Stomach (tissue), 9 donors: ENCODE data around the gene KIZ. TPM values are rescaled to one million over a fixed set of nuclear protein-coding genes. Genes with fewer than 3 reads are reported as not detected.

Source experiments
- DNase-seq, 2 donors: peaks; one replicate each; pipeline versions ENCODE4 v3.0.0 to v3.0.0-alpha.2; 2013 to 2019
- H3K27ac ChIP-seq, 5 donors: fragments of 200-600 bp in 4 of 5; sonication (generic) in 4 of 5; one replicate each; pipeline ENCODE4 v1.5.1; 2013 to 2019; ENCODE audit warnings: mild to moderate bottlenecking in 1 of 5, moderate library complexity in 1 of 5
- H3K27me3 ChIP-seq, 3 donors: fragments of 200-600 bp; sonication (generic); one replicate each; pipeline ENCODE4 v1.5.1; 2017 to 2019; ENCODE audit warnings: mixed run types in 1 of 3
- H3K36me3 ChIP-seq, 4 donors: fragments of 200-600 bp; sonication (generic); 1 replicate in 3 of 4; 2 replicates in 1 of 4; pipeline ENCODE4 v1.5.1; 2016 to 2019
- H3K4me1 ChIP-seq, 4 donors: fragments of 200-600 bp; sonication (generic); one replicate each; pipeline ENCODE4 v1.5.1; 2016 to 2019
- H3K4me3 ChIP-seq, 4 donors: fragments of 200-600 bp; sonication (generic) in 3 of 4; one replicate each; pipeline ENCODE4 v1.5.1; 2016 to 2019; ENCODE audit warnings: mild to moderate bottlenecking in 1 of 4
- H3K9me3 ChIP-seq, 4 donors: fragments of 200-600 bp; sonication (generic); one replicate each; pipeline ENCODE4 v1.5.1; 2016 to 2019
- EP300 ChIP-seq: sonication (generic); formaldehyde crosslinking; IDR thresholded peaks from one replicate; pipeline ENCODE4 v1.6.1; 2017; ENCODE audit warnings: antibody characterized with exemption
- POLR2A ChIP-seq, 4 donors: fragments of 450-650 bp; IDR thresholded peaks; one replicate each; pipeline ENCODE4 v1.6.1; 2016; ENCODE audit warnings: antibody characterized with exemption in 4 of 4, control low read depth in 2 of 4, mild to moderate bottlenecking in 1 of 4, moderate library complexity in 1 of 4
- POLR2AphosphoS5 ChIP-seq, 3 donors: sonication (generic); formaldehyde crosslinking; IDR thresholded peaks; one replicate each; pipeline ENCODE4 v1.6.1; 2016; ENCODE audit warnings: antibody characterized with exemption in 3 of 3
- WGBS, 5 donors: extraction: QIAGEN DNeasy Blood & Tissue Kit in 3 of 5; methylation state at CpG; one replicate each; pipeline versions ENCODE4 v1.1.5 to v1.1.7; 2013 to 2018; 5-methylcytosine and 5-hydroxymethylcytosine counted together
- intact Hi-C: fragments of 100-400 bp; cut with DNase I; formaldehyde crosslinking; loops from one replicate; pipeline ENCODE4 v1.15.1; 2023; ENCODE audit warnings: low total_unique reads
- polyA plus RNA-seq, 3 donors: library from polyadenylated mRNA; stranded (reverse); fragments of 200-250 nt; gene quantifications; one replicate each; pipeline ENCODE4 v1.2.3, GENCODE V29; 2013
- total RNA-seq, 5 donors: library from RNA; depleted of rRNA; stranded (reverse); fragments of >200 nt; gene quantifications; one replicate each; pipeline versions ENCODE4 v1.1.0 to v1.2.3, GENCODE V29; 2014 to 2016
- TF ChIP-seq, protein P1 (sequence below), 7 experiments: fragments of 450-650 bp in 4 of 7; fragments of 200-600 bp in 3 of 7; sonication (generic) in 3 of 7; IDR thresholded peaks; one replicate each; pipeline ENCODE4 v1.5.1; 2016 to 2019; ENCODE audit warnings: antibody characterized with exemption in 7 of 7, control low read depth in 2 of 7, mild to moderate bottlenecking in 1 of 7
- donor health status: healthy with polysubstance abuse.
- donor health status: Bipolar disorder and iron deficiency.
- donor health status: healthy.

Gene KIZ
- total and polyA plus RNA-seq, 8 donors = 11.7 to 38.2 (median 15.1) TPM

DNA sequence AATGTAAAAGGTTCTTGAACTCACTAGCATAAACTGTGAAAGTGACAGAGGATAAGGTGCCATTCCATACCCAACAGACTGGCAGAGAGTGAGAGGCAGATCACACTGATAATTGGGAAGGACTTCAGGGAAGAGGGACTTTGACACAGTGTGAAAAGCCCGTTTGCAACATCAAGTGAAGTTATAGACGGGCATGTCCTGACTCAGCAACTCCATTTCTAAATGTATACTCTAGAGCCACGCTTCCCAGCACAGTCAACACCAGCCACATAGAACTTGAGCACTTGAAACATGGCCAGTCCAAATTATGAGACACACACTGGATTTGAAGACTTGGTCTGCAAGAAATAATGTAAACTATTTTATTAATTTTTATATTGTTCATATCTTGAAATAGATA lies 131.3 kb downstream of the KIZ start:
- Histone ChIP-seq H3K36me3 (no peaks in the 10 kb centered on the region), H3K9me3 (no peaks in the 10 kb centered on the region), H3K27ac (no peak overlapping the region), H3K4me3 (no peak overlapping the region), H3K27me3 (no peaks in the 10 kb centered on the region), H3K4me1 (no peaks in the 10 kb centered on the region)
- no peak for DNase-seq
- no peak for TF ChIP-seq POLR2AphosphoS5 (IDR thresholded peaks at IDR 0.05)
- TF ChIP-seq EP300 = no peak
- TF ChIP-seq, protein P1, sequence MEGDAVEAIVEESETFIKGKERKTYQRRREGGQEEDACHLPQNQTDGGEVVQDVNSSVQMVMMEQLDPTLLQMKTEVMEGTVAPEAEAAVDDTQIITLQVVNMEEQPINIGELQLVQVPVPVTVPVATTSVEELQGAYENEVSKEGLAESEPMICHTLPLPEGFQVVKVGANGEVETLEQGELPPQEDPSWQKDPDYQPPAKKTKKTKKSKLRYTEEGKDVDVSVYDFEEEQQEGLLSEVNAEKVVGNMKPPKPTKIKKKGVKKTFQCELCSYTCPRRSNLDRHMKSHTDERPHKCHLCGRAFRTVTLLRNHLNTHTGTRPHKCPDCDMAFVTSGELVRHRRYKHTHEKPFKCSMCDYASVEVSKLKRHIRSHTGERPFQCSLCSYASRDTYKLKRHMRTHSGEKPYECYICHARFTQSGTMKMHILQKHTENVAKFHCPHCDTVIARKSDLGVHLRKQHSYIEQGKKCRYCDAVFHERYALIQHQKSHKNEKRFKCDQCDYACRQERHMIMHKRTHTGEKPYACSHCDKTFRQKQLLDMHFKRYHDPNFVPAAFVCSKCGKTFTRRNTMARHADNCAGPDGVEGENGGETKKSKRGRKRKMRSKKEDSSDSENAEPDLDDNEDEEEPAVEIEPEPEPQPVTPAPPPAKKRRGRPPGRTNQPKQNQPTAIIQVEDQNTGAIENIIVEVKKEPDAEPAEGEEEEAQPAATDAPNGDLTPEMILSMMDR (IDR thresholded peaks at IDR 0.05) = no peak
- no peak for TF ChIP-seq POLR2A (IDR thresholded peaks at IDR 0.05)
- intact Hi-C loops = no loop called here
- 74 to 89% (median 82%) methylated on average over 3 of the region's 3 CpGs for WGBS, 5 donors

DNA sequence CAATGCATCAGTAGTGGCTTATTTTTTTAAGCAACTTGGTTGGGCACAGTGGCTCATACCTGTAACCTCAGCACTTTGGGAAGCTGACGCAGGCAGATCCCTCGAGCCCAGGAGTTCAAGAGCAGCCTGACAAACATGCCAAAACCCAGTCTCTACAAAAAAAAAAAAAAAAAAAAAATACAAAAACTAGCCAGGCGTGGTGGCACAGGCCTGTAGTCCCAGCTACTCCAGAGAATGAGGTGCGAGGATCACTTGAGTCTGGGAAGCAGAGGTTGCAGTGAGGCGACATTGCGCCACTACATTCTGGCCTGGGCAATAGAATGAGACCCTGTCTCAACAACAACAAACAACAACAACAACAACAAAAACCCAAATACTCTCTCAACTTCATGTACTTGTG lies 132.5 kb downstream of the KIZ start:
- DNase-seq = no peak
- Histone ChIP-seq H3K4me1 (no peaks in the 10 kb centered on the region), H3K27ac (no peak overlapping the region), H3K36me3 (no peaks in the 10 kb centered on the region), H3K4me3 (no peak overlapping the region), H3K9me3 (no peaks in the 10 kb centered on the region), H3K27me3 (no peaks in the 10 kb centered on the region)
- TF ChIP-seq POLR2A (IDR thresholded peaks at IDR 0.05) (no peak), POLR2AphosphoS5 (IDR thresholded peaks at IDR 0.05) (no peak), EP300 (no peak)
- TF ChIP-seq, protein P1 (IDR thresholded peaks at IDR 0.05) = no peak
- WGBS, 5 donors = 83 to 92% (median 90%) methylated on average over 6 of the region's 6 CpGs
- intact Hi-C loops = no loop called here

DNA sequence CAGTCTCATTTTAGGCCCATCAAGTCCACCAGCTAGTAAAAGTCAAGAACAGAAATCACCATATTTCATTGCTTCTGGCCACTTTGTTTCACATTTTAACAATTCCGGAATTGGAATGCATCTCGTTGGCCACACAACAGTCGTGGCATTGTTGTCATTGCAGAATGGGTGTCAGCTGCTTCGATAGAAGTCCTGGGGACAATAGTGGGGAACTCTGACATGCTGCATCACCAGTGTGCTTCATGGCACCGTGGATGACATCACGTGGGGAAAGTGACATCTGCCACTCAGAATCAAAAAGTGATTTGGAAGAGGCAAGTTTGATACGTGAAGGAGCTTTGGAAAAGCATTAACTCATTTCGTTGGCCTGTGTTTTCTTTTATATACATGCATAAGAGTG lies 133.5 kb downstream of the KIZ start:
- no peaks in the 10 kb centered on the region for H3K36me3 ChIP-seq
- H3K27ac ChIP-seq = no peak overlapping the region
- intact Hi-C loops = no loop called here
- H3K4me3 ChIP-seq = no peak overlapping the region
- no peaks in the 10 kb centered on the region for H3K9me3 ChIP-seq
- TF ChIP-seq POLR2AphosphoS5 (IDR thresholded peaks at IDR 0.05) (no peak), POLR2A (IDR thresholded peaks at IDR 0.05) (no peak), EP300 (no peak)
- TF ChIP-seq, protein P1 (IDR thresholded peaks at IDR 0.05) = no peak
- no peaks in the 10 kb centered on the region for H3K4me1 ChIP-seq
- DNase-seq = no peak
- WGBS, 5 donors = 82 to 87% (median 84%) methylated on average over 8 of the region's 8 CpGs
- H3K27me3 ChIP-seq = no peaks in the 10 kb centered on the region

DNA sequence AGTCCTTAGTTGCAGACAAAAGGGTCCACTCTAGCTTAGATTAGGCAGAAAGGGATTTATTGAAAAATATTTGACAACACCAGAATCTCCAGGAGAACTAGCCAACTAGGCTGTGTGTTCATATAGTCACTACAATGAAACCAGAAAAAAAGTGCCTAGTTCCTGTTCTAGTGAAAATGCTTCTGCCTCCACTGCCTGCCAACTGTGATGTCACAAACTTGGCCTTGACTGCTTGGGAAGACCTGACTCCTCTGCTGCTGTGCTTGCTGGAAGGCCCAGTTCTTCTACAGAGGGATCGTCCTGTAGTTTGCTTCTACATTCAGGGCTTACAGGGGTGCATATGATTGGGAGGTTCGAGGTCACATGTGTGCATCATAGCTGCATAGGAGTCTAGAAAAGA lies 136.9 kb downstream of the KIZ start:
- TF ChIP-seq EP300 (no peak), POLR2A (IDR thresholded peaks at IDR 0.05) (no peak), POLR2AphosphoS5 (IDR thresholded peaks at IDR 0.05) (no peak)
- TF ChIP-seq, protein P1 (IDR thresholded peaks at IDR 0.05) = no peak
- intact Hi-C loops = no loop called here
- Histone ChIP-seq H3K27me3 (no peaks in the 10 kb centered on the region), H3K4me3 (no peak overlapping the region), H3K27ac (no peak overlapping the region), H3K36me3 (no peaks in the 10 kb centered on the region), H3K4me1 (no peaks in the 10 kb centered on the region), H3K9me3 (peaks cover 0 to 8% (median 2%) of the 10 kb centered on the region in 4 donors)
- 74 to 86% (median 86%) methylated on average over 2 of the region's 2 CpGs for WGBS, 5 donors
- peak in 1 of 2 donors; percentile 22 for DNase-seq
